AG09309 (cell line): ENCODE data around the gene BLACAT1.
A peak's percentile ranks its signal among the peaks of the same experiment; 100 is the strongest.

Source experiments
- DNase-seq: peaks from one replicate; pipeline ENCODE4 v3.0.0-alpha.2; 2010; ENCODE audit warnings: low read depth
- H3K4me3 ChIP-seq: 2 replicates; pipeline ENCODE4 v1.5.1; 2011; ENCODE audit warnings: mild to moderate bottlenecking, low read depth, low read length, moderate library complexity; ENCODE audit not compliant: control insufficient read depth
- CTCF ChIP-seq: IDR thresholded peaks from 2 replicates; pipeline ENCODE4 v1.5.1; 2011; ENCODE audit warnings: mild to moderate bottlenecking, low read depth, low read length, inconsistent platforms; ENCODE audit not compliant: insufficient read depth, control insufficient read depth; ENCODE audit errors: missing control alignments

Gene BLACAT1

GRCh38 chr1:205477759-205478247 is 22.0 kb upstream of the BLACAT1 start:
- no peak overlapping the region for H3K4me3 ChIP-seq
- peak; percentile 77 for DNase-seq
- no peak for TF ChIP-seq CTCF

DNA sequence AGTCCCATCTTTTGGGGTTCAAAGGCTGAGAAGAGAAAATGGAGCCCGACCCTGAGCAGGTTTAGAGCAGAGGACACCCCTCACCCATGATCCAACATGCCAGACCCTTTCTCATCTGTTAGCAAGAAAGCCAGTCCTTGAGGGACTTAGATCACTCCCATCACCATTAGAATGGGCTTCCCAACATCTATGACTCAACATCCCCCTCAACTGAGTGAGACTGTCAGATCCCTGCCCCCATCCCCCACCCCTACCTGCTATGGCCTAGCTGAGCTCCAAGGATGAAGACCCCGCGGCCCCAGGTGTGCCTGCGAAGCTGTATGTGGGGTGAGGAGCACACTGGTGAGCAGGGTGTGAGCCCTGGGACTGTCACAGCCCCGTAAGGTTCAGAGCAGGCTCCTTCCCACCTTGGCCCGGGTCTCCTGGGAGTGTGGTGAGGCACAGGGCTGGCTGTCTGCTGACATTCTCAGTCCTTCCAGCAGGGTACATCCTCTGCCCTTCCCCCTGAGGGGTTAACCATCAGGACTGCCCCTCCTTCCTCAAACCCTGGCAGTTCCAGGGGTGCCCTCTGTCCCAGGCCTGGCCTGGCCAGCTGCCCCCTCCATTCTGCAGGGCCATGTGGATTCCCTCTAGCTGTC is 21.4 kb upstream of the BLACAT1 start:
- no peak overlapping the region for H3K4me3 ChIP-seq
- no peak for DNase-seq
- TF ChIP-seq CTCF, result no peak

GRCh38 chr1:205476648-205477047 is 20.8 kb upstream of the BLACAT1 start:
- H3K4me3 ChIP-seq, result no peak overlapping the region
- TF ChIP-seq CTCF, result no peak

DNA sequence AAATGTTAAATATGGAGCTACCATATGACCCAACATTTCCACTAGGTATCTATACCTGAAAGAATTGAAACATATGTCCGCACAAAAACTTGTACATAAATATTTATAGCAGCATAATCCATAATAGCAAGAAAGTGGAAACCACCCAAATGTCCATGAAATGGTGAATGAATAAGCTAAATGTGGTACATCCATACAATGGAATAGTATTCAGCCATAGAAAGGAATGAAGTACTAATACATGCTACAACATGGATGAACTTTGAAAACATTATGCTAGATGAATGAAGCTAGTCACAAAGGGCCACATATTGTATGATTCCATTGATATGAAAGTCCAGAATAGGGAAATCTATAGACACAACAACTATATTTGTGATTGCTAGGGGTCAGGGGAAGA is 20.0 kb upstream of the BLACAT1 start:
- TF ChIP-seq CTCF, result no peak
- no peak for DNase-seq
- H3K4me3 ChIP-seq, result no peak overlapping the region

More at GRCh38 chr1:205476648-205477047, 20.8 kb upstream of the BLACAT1 start:
- no peak for DNase-seq

DNA sequence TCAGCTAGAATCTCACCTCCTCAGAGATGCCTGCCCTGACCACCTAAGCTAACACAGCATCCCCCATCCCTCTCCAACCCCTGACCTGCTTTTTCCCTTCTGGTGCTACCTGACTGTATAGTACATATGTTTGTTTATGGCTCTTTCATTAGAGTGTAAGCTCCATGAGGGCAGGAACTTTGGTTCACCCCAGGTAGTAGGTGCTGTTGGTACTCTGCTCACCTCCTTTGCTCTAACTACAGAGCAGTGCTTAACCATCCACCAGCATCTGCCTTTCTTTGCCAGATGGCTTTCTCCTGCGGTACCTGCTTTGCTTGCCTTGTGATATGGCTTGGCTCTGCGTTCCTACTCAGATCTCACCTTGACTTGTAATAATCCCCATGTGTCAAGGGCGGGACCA is 18.7 kb upstream of the BLACAT1 start:
- no peak for TF ChIP-seq CTCF
- H3K4me3 ChIP-seq, result no peak overlapping the region
- no peak for DNase-seq

GRCh38 chr1:205473966-205474365 is 18.1 kb upstream of the BLACAT1 start:
- H3K4me3 ChIP-seq, result no peak overlapping the region
- TF ChIP-seq CTCF, result no peak
- DNase-seq, result no peak
